CD4-positive, alpha-beta T cell (primary cell): Measurements from ENCODE around the gene NDUFS6. TPM values are rescaled to one million over a fixed set of nuclear protein-coding genes. Genes with fewer than 3 reads are reported as not detected.

ENCODE experiments used
- ATAC-seq: fragments of 200-7000 bp; cut with Tn5 transposase; one replicate; pipeline ENCODE4 v1.10.0; 2022; ENCODE audit warnings: mild to moderate bottlenecking; ENCODE audit not compliant: poor library complexity
- CTCF ChIA-PET: fragments of 350-600 bp; sonication (Branson Sonifier 250); formaldehyde crosslinking; loops from one replicate; lab custom pipeline; 2021; ENCODE audit warnings: antibody characterized with exemption, inconsistent platforms; lab: Charles Lee
- POLR2A ChIA-PET: fragments of 350-600 bp; sonication (Branson Sonifier 250); formaldehyde crosslinking; loops from one replicate; lab custom pipeline; 2021; ENCODE audit warnings: antibody characterized with exemption, inconsistent platforms; lab: Charles Lee
- DNase-seq, 14 experiments: peaks; one replicate each; pipeline ENCODE4 v3.0.0-alpha.2; 2013 to 2020; ENCODE audit warnings: mixed read lengths in 2 of 14
- H3K27ac ChIP-seq, 2 donors: one replicate each; pipeline versions ENCODE4 v1.5.1 to v1.7.0; 2013; ENCODE audit warnings: low read length in 2 of 2, low read depth in 1 of 2, mild to moderate bottlenecking in 1 of 2
- H3K27me3 ChIP-seq, 2 experiments: 1 replicate in 1 of 2; 2 replicates in 1 of 2; pipeline versions ENCODE4 v1.6.1 to v1.7.0; 2013; ENCODE audit warnings: low read length in 2 of 2, control low read depth in 1 of 2, mild to moderate bottlenecking in 1 of 2, moderate library complexity in 1 of 2; ENCODE audit not compliant: insufficient read depth in 2 of 2, control insufficient read depth in 1 of 2
- H3K36me3 ChIP-seq: one replicate; pipeline ENCODE4 v1.6.1; 2013; ENCODE audit warnings: low read length, control low read depth; ENCODE audit not compliant: insufficient read depth
- H3K4me1 ChIP-seq: one replicate; pipeline ENCODE4 v1.6.1; 2013; ENCODE audit warnings: low read length, control low read depth; ENCODE audit not compliant: insufficient read depth
- H3K4me3 ChIP-seq: one replicate; pipeline ENCODE4 v1.5.1; 2013; ENCODE audit warnings: mild to moderate bottlenecking, low read length, moderate library complexity
- H3K9me3 ChIP-seq, 2 experiments: 1 replicate in 1 of 2; 2 replicates in 1 of 2; pipeline versions ENCODE4 v1.6.1 to v1.7.0; 2013; ENCODE audit warnings: low read length in 2 of 2, mild to moderate bottlenecking in 2 of 2, control low read depth in 1 of 2, moderate library complexity in 1 of 2; ENCODE audit not compliant: control insufficient read depth in 1 of 2, insufficient read depth in 1 of 2
- H3K27ac Mint-ChIP-seq: one replicate; pipeline ENCODE4 v1.8.0; 2020; ENCODE audit warnings: mixed read lengths
- H3K27me3 Mint-ChIP-seq: one replicate; pipeline ENCODE4 v1.8.0; 2021; ENCODE audit warnings: mixed read lengths
- H3K36me3 Mint-ChIP-seq: one replicate; pipeline ENCODE4 v1.8.0; 2021; ENCODE audit warnings: low read depth, mixed read lengths
- H3K4me1 Mint-ChIP-seq: one replicate; pipeline ENCODE4 v1.8.0; 2021; ENCODE audit warnings: low read depth, mixed read lengths
- H3K4me3 Mint-ChIP-seq: one replicate; pipeline ENCODE4 v1.8.0; 2020; ENCODE audit warnings: mild to moderate bottlenecking, mixed read lengths
- H3K9me3 Mint-ChIP-seq: one replicate; pipeline ENCODE4 v1.8.0; 2020; ENCODE audit warnings: mixed read lengths
- intact Hi-C, 2 experiments: fragments of 100-400 bp; cut with DNase I in 1 of 2; cut with micrococcal nuclease in 1 of 2; formaldehyde crosslinking; loops; one replicate each; pipeline versions ENCODE4 v1.15.1 to v1.9.0; 2023 to 2025; cut with DNase I, micrococcal nuclease
- total RNA-seq, 174 experiments: library from RNA in 2 of 174; stranded (reverse) in 2 of 174; gene quantifications; one replicate each; pipeline ENCODE4 v1.2.3 and lab custom pipeline; 2021 to 2026
- TF ChIP-seq, protein P1 (sequence below): fragments of 200-600 bp; IDR thresholded peaks from one replicate; pipeline ENCODE4 v1.8.0; 2022; ENCODE audit warnings: antibody characterized with exemption, mild to moderate bottlenecking

The NDUFS6 gene
- total RNA-seq, 2 experiments from 2014 or later, result 13.1 to 17.5 TPM

GRCh38 chr5:1847611-1848010, 46.4 kb downstream of the NDUFS6 start:
- H3K4me3 Mint-ChIP-seq, result no peak overlapping the region
- Histone ChIP-seq H3K27ac (no peak overlapping the region), H3K36me3 (no peaks in the 10 kb centered on the region), H3K4me3 (no peak overlapping the region), H3K27me3 (peaks cover 20 to 39% of the 10 kb centered on the region in 2 experiments), H3K4me1 (no peaks in the 10 kb centered on the region), H3K9me3 (peaks cover 0 to 24% of the 10 kb centered on the region in 2 experiments)
- no peaks in the 10 kb centered on the region for H3K36me3 Mint-ChIP-seq
- H3K27ac Mint-ChIP-seq, result no peak overlapping the region
- ATAC-seq (no peak), DNase-seq (no peak)
- intact Hi-C loops, result no loop called here
- H3K9me3 Mint-ChIP-seq, result no peaks in the 10 kb centered on the region
- TF ChIP-seq, protein P1, sequence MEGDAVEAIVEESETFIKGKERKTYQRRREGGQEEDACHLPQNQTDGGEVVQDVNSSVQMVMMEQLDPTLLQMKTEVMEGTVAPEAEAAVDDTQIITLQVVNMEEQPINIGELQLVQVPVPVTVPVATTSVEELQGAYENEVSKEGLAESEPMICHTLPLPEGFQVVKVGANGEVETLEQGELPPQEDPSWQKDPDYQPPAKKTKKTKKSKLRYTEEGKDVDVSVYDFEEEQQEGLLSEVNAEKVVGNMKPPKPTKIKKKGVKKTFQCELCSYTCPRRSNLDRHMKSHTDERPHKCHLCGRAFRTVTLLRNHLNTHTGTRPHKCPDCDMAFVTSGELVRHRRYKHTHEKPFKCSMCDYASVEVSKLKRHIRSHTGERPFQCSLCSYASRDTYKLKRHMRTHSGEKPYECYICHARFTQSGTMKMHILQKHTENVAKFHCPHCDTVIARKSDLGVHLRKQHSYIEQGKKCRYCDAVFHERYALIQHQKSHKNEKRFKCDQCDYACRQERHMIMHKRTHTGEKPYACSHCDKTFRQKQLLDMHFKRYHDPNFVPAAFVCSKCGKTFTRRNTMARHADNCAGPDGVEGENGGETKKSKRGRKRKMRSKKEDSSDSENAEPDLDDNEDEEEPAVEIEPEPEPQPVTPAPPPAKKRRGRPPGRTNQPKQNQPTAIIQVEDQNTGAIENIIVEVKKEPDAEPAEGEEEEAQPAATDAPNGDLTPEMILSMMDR, result no peak
- CTCF ChIA-PET, result no interaction called here
- no peaks in the 10 kb centered on the region for H3K4me1 Mint-ChIP-seq
- POLR2A ChIA-PET, result no interaction called here
- peaks cover 41% of the 10 kb centered on the region for H3K27me3 Mint-ChIP-seq

DNA sequence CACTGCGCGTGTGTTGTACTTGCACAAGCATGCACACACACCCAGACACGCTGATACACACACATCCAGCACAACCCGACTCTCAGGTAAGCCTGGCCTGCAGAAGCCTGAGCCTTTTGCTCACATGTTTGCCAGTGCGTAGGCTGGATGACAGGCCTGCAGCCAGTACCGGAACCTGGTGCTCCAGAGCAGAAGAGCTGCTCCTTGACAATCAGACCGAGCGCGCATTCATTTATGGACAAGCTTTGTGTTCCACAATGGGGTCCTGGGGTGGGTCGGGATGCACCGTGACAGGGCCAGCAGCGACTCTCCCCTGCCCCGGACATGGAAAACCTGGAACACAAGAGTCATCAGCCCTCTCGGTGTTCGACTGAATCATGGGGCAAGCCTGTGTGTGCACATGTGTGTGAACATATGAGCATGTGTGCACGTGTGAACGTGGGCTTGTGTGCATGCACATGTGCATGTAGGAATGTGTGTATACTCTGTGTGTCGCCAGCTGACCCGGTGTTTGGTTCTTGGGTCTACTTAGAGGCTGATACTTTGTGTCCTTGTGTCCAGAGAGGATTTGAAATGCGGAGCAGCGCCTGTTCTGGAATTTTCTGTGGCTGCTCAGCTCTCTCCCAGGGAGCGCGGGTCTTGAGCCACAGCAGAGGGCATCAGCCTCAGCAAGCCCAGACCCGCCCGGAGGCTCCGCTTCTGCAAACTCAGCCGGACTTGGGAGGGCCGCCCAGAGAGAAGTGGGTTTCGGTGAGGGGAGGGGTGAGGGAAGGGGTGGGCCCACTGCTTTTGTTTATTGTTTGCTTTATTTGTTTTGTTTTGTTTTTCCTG, 49.3 kb downstream of the NDUFS6 start:
- no peak overlapping the region for H3K4me3 Mint-ChIP-seq
- H3K27me3 Mint-ChIP-seq, result peaks cover 66% of the 10 kb centered on the region
- no peak overlapping the region for H3K27ac Mint-ChIP-seq
- Histone ChIP-seq H3K4me3 (no peak overlapping the region), H3K36me3 (no peaks in the 10 kb centered on the region), H3K9me3 (peaks cover 0 to 24% of the 10 kb centered on the region in 2 experiments), H3K27ac (no peak overlapping the region), H3K27me3 (peaks cover 30 to 45% of the 10 kb centered on the region in 2 experiments), H3K4me1 (no peaks in the 10 kb centered on the region)
- DNase-seq (no peak), ATAC-seq (no peak)
- no peaks in the 10 kb centered on the region for H3K9me3 Mint-ChIP-seq
- no peaks in the 10 kb centered on the region for H3K36me3 Mint-ChIP-seq
- H3K4me1 Mint-ChIP-seq, result no peaks in the 10 kb centered on the region
- TF ChIP-seq, protein P1, result no peak
- intact Hi-C loops, result no loop called here
- ChIA-PET POLR2A (no interaction called here), CTCF (no interaction called here)

DNA sequence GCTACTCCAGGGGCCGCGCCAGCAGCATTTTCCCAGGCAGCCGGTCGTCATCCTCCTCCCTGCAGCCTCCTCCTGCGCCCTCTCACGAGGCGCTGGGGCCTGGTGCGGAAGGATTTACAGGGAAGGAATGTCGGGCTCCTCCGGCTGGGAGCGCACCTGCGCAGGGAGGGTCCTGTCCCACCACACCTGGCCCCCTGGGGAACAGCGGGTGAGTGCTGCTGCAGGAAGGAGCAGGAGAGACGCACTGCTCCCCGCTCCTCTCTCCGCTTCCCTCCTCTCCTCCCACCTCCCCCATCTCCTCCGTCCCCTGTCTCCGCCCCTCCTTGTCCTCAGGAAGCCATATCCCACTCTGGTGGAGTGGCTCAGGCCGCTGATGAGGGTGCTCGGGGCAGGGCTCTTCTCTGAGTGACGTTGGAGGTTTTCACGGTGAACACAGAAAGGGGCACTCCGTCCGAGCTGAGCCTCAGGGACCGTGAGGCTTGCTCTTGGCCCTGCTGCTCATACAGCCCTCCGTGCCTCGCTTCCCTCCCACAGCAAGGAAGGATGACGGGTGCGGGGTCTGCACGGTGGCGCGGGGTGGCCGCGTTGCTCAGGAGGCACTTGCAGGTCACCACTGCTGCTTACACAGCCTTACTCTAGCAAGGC, 50.2 kb downstream of the NDUFS6 start:
- Mint-ChIP-seq H3K9me3 (no peaks in the 10 kb centered on the region), H3K27me3 (peaks cover 73% of the 10 kb centered on the region), H3K36me3 (no peaks in the 10 kb centered on the region), H3K27ac (no peak overlapping the region), H3K4me1 (no peaks in the 10 kb centered on the region), H3K4me3 (no peak overlapping the region)
- intact Hi-C loops, result no loop called here
- DNase-seq (no peak), ATAC-seq (no peak)
- peaks cover 0 to 18% of the 10 kb centered on the region in 2 experiments for H3K9me3 ChIP-seq
- H3K4me3 ChIP-seq, result no peak overlapping the region
- H3K27me3 ChIP-seq, result peaks cover 31 to 47% of the 10 kb centered on the region in 2 experiments
- H3K27ac ChIP-seq, result no peak overlapping the region
- H3K36me3 ChIP-seq, result no peaks in the 10 kb centered on the region
- H3K4me1 ChIP-seq, result no peaks in the 10 kb centered on the region
- CTCF ChIA-PET, result no interaction called here
- POLR2A ChIA-PET, result no interaction called here
- TF ChIP-seq, protein P1, result no peak
